CD4-positive, alpha-beta memory T cell (primary cell): ENCODE data around the gene ATXN1. TPM values are rescaled to one million over a fixed set of nuclear protein-coding genes. Genes with fewer than 3 reads are reported as not detected.
"Not testable (repeated sequence)": the region's sequence is repeated elsewhere in the genome, so short reads cannot be mapped to it uniquely, and the experiment has no call there.

Source experiments
- CTCF ChIA-PET: fragments of 350-600 bp; sonication (Branson Sonifier 250); formaldehyde crosslinking; loops from one replicate; lab custom pipeline; 2021; ENCODE audit warnings: inconsistent platforms; ENCODE audit not compliant: partially characterized antibody; lab: Charles Lee
- POLR2A ChIA-PET: fragments of 350-600 bp; sonication (Branson Sonifier 250); formaldehyde crosslinking; loops from one replicate; lab custom pipeline; 2021; ENCODE audit not compliant: partially characterized antibody; lab: Charles Lee
- DNase-seq, 5 donors: peaks; one replicate each; pipeline versions ENCODE4 v3.0.0 to v3.0.0-alpha.2; 2020 to 2022; ENCODE audit warnings: mixed read lengths in 1 of 5
- H3K27ac ChIP-seq: one replicate; pipeline ENCODE4 v1.7.0; 2013; ENCODE audit warnings: low read depth, low read length
- H3K27me3 ChIP-seq: 2 replicates; pipeline ENCODE4 v1.7.0; 2013; ENCODE audit warnings: mild to moderate bottlenecking, low read length, moderate library complexity; ENCODE audit not compliant: insufficient read depth
- H3K36me3 ChIP-seq: 2 replicates; pipeline ENCODE4 v1.7.0; 2013; ENCODE audit warnings: mild to moderate bottlenecking, low read length, moderate library complexity; ENCODE audit not compliant: insufficient read depth
- H3K4me1 ChIP-seq: 2 replicates; pipeline ENCODE4 v1.7.0; 2013; ENCODE audit warnings: mild to moderate bottlenecking, low read length, moderate library complexity; ENCODE audit not compliant: insufficient read depth
- H3K4me3 ChIP-seq, 2 donors: one replicate each; pipeline ENCODE4 v1.7.0; 2013; ENCODE audit warnings: low read length in 2 of 2, mild to moderate bottlenecking in 1 of 2
- H3K9me3 ChIP-seq, 2 donors: one replicate each; pipeline ENCODE4 v1.7.0; 2013; ENCODE audit warnings: low read length in 2 of 2, control low read depth in 1 of 2; ENCODE audit not compliant: control insufficient read depth in 1 of 2
- H3K27ac Mint-ChIP-seq, 7 donors: one replicate each; pipeline ENCODE4 v1.8.0; 2020 to 2021; ENCODE audit warnings: mixed read lengths in 7 of 7, mild to moderate bottlenecking in 6 of 7, inconsistent platforms in 3 of 7, moderate library complexity in 3 of 7
- H3K27me3 Mint-ChIP-seq, 2 donors: one replicate each; pipeline ENCODE4 v1.8.0; 2020 to 2021; ENCODE audit warnings: mixed read lengths in 2 of 2
- H3K36me3 Mint-ChIP-seq, 2 donors: one replicate each; pipeline ENCODE4 v1.8.0; 2020 to 2021; ENCODE audit warnings: mixed read lengths in 2 of 2, inconsistent platforms in 1 of 2, mild to moderate bottlenecking in 1 of 2
- H3K4me1 Mint-ChIP-seq, 4 donors: one replicate each; pipeline ENCODE4 v1.8.0; 2020 to 2021; ENCODE audit warnings: mixed read lengths in 4 of 4, mild to moderate bottlenecking in 1 of 4
- H3K4me3 Mint-ChIP-seq, 8 donors: one replicate each; pipeline ENCODE4 v1.8.0; 2020 to 2021; ENCODE audit warnings: mixed read lengths in 8 of 8, mild to moderate bottlenecking in 7 of 8, moderate library complexity in 6 of 8, inconsistent platforms in 3 of 8
- H3K9me3 Mint-ChIP-seq, 8 donors: one replicate each; pipeline ENCODE4 v1.8.0; 2020 to 2021; ENCODE audit warnings: mixed read lengths in 8 of 8, mild to moderate bottlenecking in 5 of 8, inconsistent platforms in 3 of 8, moderate library complexity in 1 of 8
- intact Hi-C: fragments of 100-400 bp; cut with micrococcal nuclease; formaldehyde crosslinking; loops from one replicate; pipeline ENCODE4 v1.15.1; 2023
- polyA plus RNA-seq, 2 donors: library from polyadenylated mRNA; unstranded; fragments of 300-500 nt; fragmentation: Illumina TruSeq; gene quantifications; one replicate each; pipeline ENCODE4 v1.2.3, GENCODE V29; 2021
- total RNA-seq, 2 experiments: library from RNA; stranded (reverse); gene quantifications; one replicate each; pipeline ENCODE4 v1.2.3, GENCODE V29; 2021

ATXN1 gene
- total and polyA plus RNA-seq, 4 experiments from 2014 or later = 10.5 to 97.4 (median 56.9) TPM

GRCh38 chr6:16705081-16705993, 55.9 kb downstream of the ATXN1 start:
- no peaks in the 10 kb centered on the region for H3K9me3 ChIP-seq
- H3K27ac Mint-ChIP-seq = peak overlapping the region; percentile 30 to 92 (median 82)

GRCh38 chr6:16704401-16705045, 56.7 kb downstream of the ATXN1 start:
- H3K27ac Mint-ChIP-seq = peak overlapping the region; percentile 81 to 93 (median 84)
- CTCF ChIA-PET = interaction anchor here (1.0 to 1.9 kb wide), 3 partner anchors 8 to 59 kb away, joined by 3 to 6 read pairs (median 4); no protein-coding TSS in a partner anchor
- Histone ChIP-seq H3K27ac (peak overlapping the region; percentile 12), H3K4me1 (peaks cover 63% of the 10 kb centered on the region), H3K36me3 (no peaks in the 10 kb centered on the region), H3K27me3 (no peaks in the 10 kb centered on the region), H3K4me3 (peak overlapping the region; percentile 36 to 42), H3K9me3 (no peaks in the 10 kb centered on the region)
- H3K9me3 Mint-ChIP-seq = no peaks in the 10 kb centered on the region
- no peaks in the 10 kb centered on the region for H3K27me3 Mint-ChIP-seq
- peaks cover 53 to 87% (median 63%) of the 10 kb centered on the region in 4 donors for H3K4me1 Mint-ChIP-seq
- intact Hi-C loops = loop anchor here (2.0 kb wide), 1 partner anchor 14 kb away; no protein-coding TSS in a partner anchor
- peaks cover 6% of the 10 kb centered on the region in 2 donors for H3K36me3 Mint-ChIP-seq
- DNase-seq = peak in 1 of 5 donors; percentile 66
- POLR2A ChIA-PET = interaction anchor here (0.8 to 1.7 kb wide), 12 partner anchors 9 to 284 kb away, joined by 3 to 11 read pairs (median 6); partner anchors contain the start of gene ATXN1
- peak overlapping the region; percentile 78 to 91 (median 82) for H3K4me3 Mint-ChIP-seq

More at GRCh38 chr6:16705081-16705993, 55.9 kb downstream of the ATXN1 start:
- CTCF ChIA-PET = interaction anchor here (1.9 kb wide), 1 partner anchor 58 kb away, joined by 6 read pairs; no protein-coding TSS in a partner anchor
- intact Hi-C loops = loop anchor here (2.0 kb wide), 1 partner anchor 15 kb away; no protein-coding TSS in a partner anchor
- Mint-ChIP-seq H3K9me3 (no peaks in the 10 kb centered on the region), H3K27me3 (no peaks in the 10 kb centered on the region), H3K4me3 (peak overlapping the region; percentile 73 to 91 (median 81)), H3K4me1 (peaks cover 47 to 82% (median 56%) of the 10 kb centered on the region in 4 donors), H3K36me3 (peaks cover 6% of the 10 kb centered on the region in 2 donors)
- POLR2A ChIA-PET = interaction anchor here (0.8 to 1.7 kb wide), 3 partner anchors 51 to 83 kb away, joined by 3 to 8 read pairs (median 6); no protein-coding TSS in a partner anchor
- H3K4me3 ChIP-seq = no peak overlapping the region
- no peak overlapping the region for H3K27ac ChIP-seq
- DNase-seq = no peak
- no peaks in the 10 kb centered on the region for H3K36me3 ChIP-seq
- no peaks in the 10 kb centered on the region for H3K27me3 ChIP-seq
- peaks cover 55% of the 10 kb centered on the region for H3K4me1 ChIP-seq

GRCh38 chr6:16702627-16703378, 58.5 kb downstream of the ATXN1 start:
- POLR2A ChIA-PET, H3K27ac ChIP-seq, DNase-seq, intact Hi-C loops, H3K27me3 Mint-ChIP-seq, H3K9me3 Mint-ChIP-seq, H3K9me3 ChIP-seq, H3K27me3 ChIP-seq, H3K36me3 Mint-ChIP-seq, CTCF ChIA-PET, H3K4me3 ChIP-seq, H3K36me3 ChIP-seq: not testable (repeated sequence)
- Mint-ChIP-seq H3K4me3 (peak overlapping the region in 2 of 8 donors; percentile 36 to 50), H3K4me1 (peaks cover 64 to 93% (median 77%) of the 10 kb centered on the region in 4 donors), H3K27ac (peak overlapping the region in 4 of 7 donors; percentile 13 to 83 (median 48))
- peaks cover 80% of the 10 kb centered on the region for H3K4me1 ChIP-seq

GRCh38 chr6:16700916-16701234, 60.4 kb downstream of the ATXN1 start:
- Histone ChIP-seq H3K36me3 (no peaks in the 10 kb centered on the region), H3K9me3 (no peaks in the 10 kb centered on the region), H3K4me1 (peaks cover 80% of the 10 kb centered on the region), H3K27ac (peak overlapping the region; percentile 69), H3K4me3 (peak overlapping the region; percentile 61 to 89), H3K27me3 (no peaks in the 10 kb centered on the region)
- H3K27me3 Mint-ChIP-seq = no peaks in the 10 kb centered on the region
- peak overlapping the region; percentile 92 to 97 (median 96) for H3K27ac Mint-ChIP-seq
- no peaks in the 10 kb centered on the region for H3K9me3 Mint-ChIP-seq
- H3K4me1 Mint-ChIP-seq = peaks cover 59 to 87% (median 75%) of the 10 kb centered on the region in 4 donors
- intact Hi-C loops = loop anchor here (2.0 kb wide), 2 partner anchors 32 to 60 kb away; partner anchors contain the start of gene ATXN1
- peaks cover 0 to 12% of the 10 kb centered on the region in 2 donors for H3K36me3 Mint-ChIP-seq
- DNase-seq = peak in 1 of 5 donors; percentile 37
- CTCF ChIA-PET = interaction anchor here (0.7 to 4.5 kb wide), 6 partner anchors 12 to 188 kb away, joined by 3 to 29 read pairs (median 3); no protein-coding TSS in a partner anchor
- peak overlapping the region; percentile 86 to 94 (median 92) for H3K4me3 Mint-ChIP-seq
- POLR2A ChIA-PET = interaction anchor here (0.7 to 7.9 kb wide), 16 partner anchors 9 to 189 kb away, joined by 3 to 70 read pairs (median 8); partner anchors contain the start of gene ATXN1

- Mint-ChIP-seq H3K27me3 (no peaks in the 10 kb centered on the region), H3K27ac (peak overlapping the region; percentile 92 to 97 (median 96)), H3K4me1 (peaks cover 55 to 84% (median 73%) of the 10 kb centered on the region in 4 donors), H3K36me3 (peaks cover 0 to 12% of the 10 kb centered on the region in 2 donors), H3K9me3 (no peaks in the 10 kb centered on the region), H3K4me3 (peak overlapping the region; percentile 86 to 94 (median 92))
- DNase-seq = peak; percentile 56 to 66 (median 60)
- ChIA-PET POLR2A (interaction anchor here (0.7 to 7.9 kb wide), 17 partner anchors 9 to 189 kb away, joined by 3 to 70 read pairs (median 9); partner anchors contain the start of gene ATXN1), CTCF (interaction anchor here (0.7 to 4.5 kb wide), 8 partner anchors 11 to 188 kb away, joined by 3 to 29 read pairs (median 3); no protein-coding TSS in a partner anchor)
- peak overlapping the region; percentile 61 to 89 for H3K4me3 ChIP-seq
- H3K9me3 ChIP-seq = no peaks in the 10 kb centered on the region
- H3K27ac ChIP-seq = peak overlapping the region; percentile 69
- H3K36me3 ChIP-seq = no peaks in the 10 kb centered on the region
- intact Hi-C loops = loop anchor here (2.0 kb wide), 2 partner anchors 32 to 60 kb away; partner anchors contain the start of gene ATXN1
- peaks cover 78% of the 10 kb centered on the region for H3K4me1 ChIP-seq
- no peaks in the 10 kb centered on the region for H3K27me3 ChIP-seq
Observed at GRCh38 chr6:16700202-16700915, 60.9 kb downstream of the ATXN1 start.
